ENCODE data around the gene NEDD4L. TPM values are rescaled to one million over a fixed set of nuclear protein-coding genes. Genes with fewer than 3 reads are reported as not detected.
"Not testable (repeated sequence)": the region's sequence is repeated elsewhere in the genome, so short reads cannot be mapped to it uniquely, and the experiment has no call there.

The NEDD4L gene
- total RNA-seq, 1 donor from 2014 or later: 15.6 TPM

GRCh38 chr18:58046093-58046793 is 2.2 kb downstream of the NEDD4L start:
- DNase-seq (ENCODE audit: low spot score in 2 of 2): no peak
- no peaks in the 10 kb centered on the region for H3K27me3 ChIP-seq
- no peak for TF ChIP-seq CTCF (IDR thresholded peaks at IDR 0.05)
- H3K27ac ChIP-seq: peak overlapping the region; percentile 8 to 47
- H3K9me3 ChIP-seq: no peaks in the 10 kb centered on the region
- peak overlapping the region; percentile 87 to 97 for H3K4me3 ChIP-seq
- no peaks in the 10 kb centered on the region for H3K36me3 ChIP-seq
- peaks cover 0 to 10% of the 10 kb centered on the region in 2 donors for H3K4me1 ChIP-seq
- intact Hi-C loops (cut with DNase I): loop anchor here (5.0 to 10.0 kb wide), 3 partner anchors 241 to 719 kb away; partner anchors contain the start of gene ATP8B1

- peak overlapping the region in 1 of 2 donors; percentile 97 for H3K4me3 ChIP-seq
- no peaks in the 10 kb centered on the region for H3K9me3 ChIP-seq
- intact Hi-C loops (cut with DNase I): loop anchor here (5.0 to 10.0 kb wide), 3 partner anchors 242 to 718 kb away; partner anchors contain the start of gene ATP8B1
- H3K27ac ChIP-seq: peak overlapping the region; percentile 29 to 47
- peaks cover 0 to 10% of the 10 kb centered on the region in 2 donors for H3K4me1 ChIP-seq
- no peaks in the 10 kb centered on the region for H3K36me3 ChIP-seq
- H3K27me3 ChIP-seq: no peaks in the 10 kb centered on the region
- no peak for DNase-seq (ENCODE audit: low spot score in 2 of 2)
- TF ChIP-seq CTCF (IDR thresholded peaks at IDR 0.05): no peak
These were observed 2.9 kb downstream of the NEDD4L start for GRCh38 chr18:58046794-58047555.

- H3K9me3 ChIP-seq: no peaks in the 10 kb centered on the region
- H3K27ac ChIP-seq: peak overlapping the region; percentile 2 to 29
- H3K4me3 ChIP-seq: peak overlapping the region in 1 of 2 donors; percentile 97
- no peak for TF ChIP-seq CTCF (IDR thresholded peaks at IDR 0.05)
- intact Hi-C loops (cut with DNase I): loop anchor here (5.0 to 10.0 kb wide), 3 partner anchors 243 to 717 kb away; partner anchors contain the start of gene ATP8B1
- H3K27me3 ChIP-seq: no peaks in the 10 kb centered on the region
- peaks cover 0 to 10% of the 10 kb centered on the region in 2 donors for H3K4me1 ChIP-seq
- DNase-seq (ENCODE audit: low spot score in 2 of 2): no peak
- H3K36me3 ChIP-seq: no peaks in the 10 kb centered on the region
These were observed 3.5 kb downstream of the NEDD4L start for GRCh38 chr18:58047556-58047882.

- H3K27me3 ChIP-seq: no peaks in the 10 kb centered on the region
- H3K9me3 ChIP-seq: no peaks in the 10 kb centered on the region
- TF ChIP-seq CTCF (IDR thresholded peaks at IDR 0.05): no peak
- H3K27ac ChIP-seq: peak overlapping the region in 1 of 2 donors; percentile 2
- no peaks in the 10 kb centered on the region for H3K36me3 ChIP-seq
- intact Hi-C loops (cut with DNase I): loop anchor here (5.0 to 10.0 kb wide), 3 partner anchors 243 to 717 kb away; partner anchors contain the start of gene ATP8B1
- no peak for DNase-seq (ENCODE audit: low spot score in 2 of 2)
- peaks cover 0 to 10% of the 10 kb centered on the region in 2 donors for H3K4me1 ChIP-seq
- no peak overlapping the region for H3K4me3 ChIP-seq
These were observed 4.1 kb downstream of the NEDD4L start for GRCh38 chr18:58048081-58048642.

- Histone ChIP-seq H3K4me1 (peaks cover 0 to 11% of the 10 kb centered on the region in 2 donors), H3K27me3 (no peaks in the 10 kb centered on the region), H3K4me3 (no peak overlapping the region), H3K27ac (no peak overlapping the region), H3K9me3 (no peaks in the 10 kb centered on the region), H3K36me3 (no peaks in the 10 kb centered on the region)
- DNase-seq (ENCODE audit: low spot score in 2 of 2): no peak
- intact Hi-C loops (cut with DNase I): loop anchor here (5.0 to 10.0 kb wide), 3 partner anchors 244 to 716 kb away; partner anchors contain the start of gene ATP8B1
- TF ChIP-seq CTCF (IDR thresholded peaks at IDR 0.05): no peak
These were observed 5.1 kb downstream of the NEDD4L start for GRCh38 chr18:58049000-58049688.

GRCh38 chr18:58050963-58051362 is 6.9 kb downstream of the NEDD4L start:
- H3K27ac ChIP-seq; H3K4me3 ChIP-seq; H3K27me3 ChIP-seq; H3K36me3 ChIP-seq; DNase-seq (ENCODE audit: low spot score in 2 of 2); intact Hi-C loops (cut with DNase I); H3K9me3 ChIP-seq: not testable (repeated sequence)
- peaks cover 0 to 11% of the 10 kb centered on the region in 2 donors for H3K4me1 ChIP-seq

Measured in ascending aorta (tissue), 2 donors.